H1 (cell line): Measurements from ENCODE around the gene ZRANB1. TPM values are rescaled to one million over a fixed set of nuclear protein-coding genes. Genes with fewer than 3 reads are reported as not detected.

Experiments used
- SP2 ChIP-seq: IDR thresholded peaks from 2 replicates; pipeline ENCODE4 v1.6.1; 2012; ENCODE audit warnings: mild to moderate bottlenecking, low read length, inconsistent platforms
- polyA plus RNA-seq, 7 experiments: library from polyadenylated mRNA; depleted of rRNA in 3 of 7; stranded (reverse) in 5 of 7; unstranded in 2 of 7; fragments of >200 nt in 5 of 7; fragments of 200-250 nt in 2 of 7; gene quantifications; 1 replicate in 5 of 7; 2 replicates in 1 of 7; 4 replicates in 1 of 7; pipeline versions ENCODE4 v1.2.1 to v1.2.3, GENCODE V29; 2011 to 2013; ENCODE audit warnings: missing spikeins in 2 of 7, mixed read lengths in 2 of 7
- total RNA-seq: library from RNA; stranded (reverse); fragmentation: NEBNext Ultra II Directional; extraction: Animal tissue kit (Norgen Biotek cat#: 25700); gene quantifications from 2 replicates; pipeline ENCODE4 v1.2.1, GENCODE V29; 2021

The ZRANB1 gene
- total and polyA plus RNA-seq, 2 of the 8 experiments (the other 6 are each of a cell fraction or from before 2014, with no cell fraction given) = 6.1 to 19.9 TPM

DNA sequence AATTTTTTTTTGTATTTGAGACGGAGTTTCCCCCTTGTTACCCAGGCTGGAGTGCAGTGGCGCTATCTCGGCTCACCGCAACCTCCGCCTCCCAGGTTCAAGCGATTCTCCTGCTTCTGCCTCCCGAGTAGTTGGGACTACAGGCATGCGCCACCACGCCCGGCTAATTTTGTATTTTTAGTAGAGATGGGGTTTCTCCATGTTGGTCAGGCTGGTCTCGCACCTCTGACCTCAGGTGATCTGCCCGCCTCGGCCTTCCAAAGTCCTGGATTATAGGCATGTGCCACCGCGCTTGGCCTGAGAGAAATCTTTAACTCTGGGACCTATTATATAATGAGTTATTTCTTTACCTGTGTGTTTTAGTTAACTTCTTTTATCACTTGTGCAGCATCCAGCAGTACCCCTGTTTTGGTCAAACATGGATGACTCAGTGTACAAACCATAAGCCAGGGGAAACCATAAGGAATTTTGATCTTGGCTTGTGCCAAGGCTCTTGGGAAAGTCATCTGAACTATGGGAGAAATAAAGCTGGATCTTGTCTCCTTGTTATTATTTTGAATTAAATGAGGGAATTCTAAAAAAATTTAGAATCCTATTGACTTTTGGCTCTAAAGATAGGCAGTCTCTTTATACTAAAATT, 23.6 kb upstream of the ZRANB1 start (continued):
- no peak for TF ChIP-seq SP2
